Right lobe of liver (tissue), 4 donors: Measurements from ENCODE around the gene TMEM52.
A peak's percentile ranks its signal among the peaks of the same experiment; 100 is the strongest.

ENCODE experiments used
- POLR2A ChIP-seq: fragments of 450-650 bp; IDR thresholded peaks from one replicate; pipeline ENCODE4 v1.6.1; 2017; ENCODE audit warnings: antibody characterized with exemption, mild to moderate bottlenecking
- TF ChIP-seq, protein P1 (sequence below), 4 donors: fragments of 200-600 bp in 3 of 4; fragments of 450-650 bp in 1 of 4; IDR thresholded peaks; one replicate each; pipeline versions ENCODE4 v1.5.1 to v1.8.0; 2016 to 2022; ENCODE audit warnings: antibody characterized with exemption in 4 of 4, mild to moderate bottlenecking in 2 of 4
- donor health status: DM: no; HTN: no; CAD: no.
- donor health status: DM: no; HTN: no; CAD: no.
- donor health status: DM: no; HTN: yes; CAD: no.

DNA sequence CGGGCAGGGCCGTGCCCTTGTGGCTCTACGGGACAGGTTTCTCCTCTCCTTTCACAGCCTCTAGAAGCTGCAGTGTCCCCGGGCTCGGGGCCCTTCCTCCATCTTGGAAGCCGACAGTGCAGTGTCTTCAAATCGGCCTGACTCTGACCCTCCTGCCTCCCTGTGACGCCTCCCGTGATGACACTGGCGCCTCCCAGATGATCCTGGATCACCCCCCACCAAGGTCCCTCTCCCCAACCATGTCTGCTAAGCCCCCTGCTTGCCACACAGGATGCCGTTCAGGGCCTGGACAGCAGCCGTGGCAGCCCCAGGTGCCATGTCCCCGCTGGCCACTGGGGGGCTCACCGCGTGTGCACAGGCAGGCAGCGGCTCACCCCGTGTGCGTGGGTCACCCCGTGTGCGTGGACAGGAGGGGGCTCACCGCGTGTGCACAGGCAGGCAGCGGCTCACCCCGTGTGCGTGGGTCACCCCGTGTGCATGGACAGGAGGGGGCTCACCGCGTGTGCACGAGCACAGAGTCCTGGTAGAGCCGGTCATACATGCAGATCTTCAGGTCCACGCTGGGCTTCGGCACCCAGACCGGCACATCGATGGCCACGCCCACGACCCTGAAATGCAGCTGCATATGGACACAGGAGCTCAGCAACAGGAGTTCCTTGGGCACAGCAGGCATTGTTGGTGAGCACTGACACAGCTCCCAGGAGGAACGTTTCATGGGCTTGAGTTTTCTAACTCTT is 24.9 kb upstream of the TMEM52 start:
- TF ChIP-seq, protein P1, sequence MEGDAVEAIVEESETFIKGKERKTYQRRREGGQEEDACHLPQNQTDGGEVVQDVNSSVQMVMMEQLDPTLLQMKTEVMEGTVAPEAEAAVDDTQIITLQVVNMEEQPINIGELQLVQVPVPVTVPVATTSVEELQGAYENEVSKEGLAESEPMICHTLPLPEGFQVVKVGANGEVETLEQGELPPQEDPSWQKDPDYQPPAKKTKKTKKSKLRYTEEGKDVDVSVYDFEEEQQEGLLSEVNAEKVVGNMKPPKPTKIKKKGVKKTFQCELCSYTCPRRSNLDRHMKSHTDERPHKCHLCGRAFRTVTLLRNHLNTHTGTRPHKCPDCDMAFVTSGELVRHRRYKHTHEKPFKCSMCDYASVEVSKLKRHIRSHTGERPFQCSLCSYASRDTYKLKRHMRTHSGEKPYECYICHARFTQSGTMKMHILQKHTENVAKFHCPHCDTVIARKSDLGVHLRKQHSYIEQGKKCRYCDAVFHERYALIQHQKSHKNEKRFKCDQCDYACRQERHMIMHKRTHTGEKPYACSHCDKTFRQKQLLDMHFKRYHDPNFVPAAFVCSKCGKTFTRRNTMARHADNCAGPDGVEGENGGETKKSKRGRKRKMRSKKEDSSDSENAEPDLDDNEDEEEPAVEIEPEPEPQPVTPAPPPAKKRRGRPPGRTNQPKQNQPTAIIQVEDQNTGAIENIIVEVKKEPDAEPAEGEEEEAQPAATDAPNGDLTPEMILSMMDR (IDR thresholded peaks at IDR 0.05): peak; percentile 78 to 83 (median 79)
- TF ChIP-seq POLR2A: no peak
